Measurements from ENCODE around the gene AP2A2.

DNA sequence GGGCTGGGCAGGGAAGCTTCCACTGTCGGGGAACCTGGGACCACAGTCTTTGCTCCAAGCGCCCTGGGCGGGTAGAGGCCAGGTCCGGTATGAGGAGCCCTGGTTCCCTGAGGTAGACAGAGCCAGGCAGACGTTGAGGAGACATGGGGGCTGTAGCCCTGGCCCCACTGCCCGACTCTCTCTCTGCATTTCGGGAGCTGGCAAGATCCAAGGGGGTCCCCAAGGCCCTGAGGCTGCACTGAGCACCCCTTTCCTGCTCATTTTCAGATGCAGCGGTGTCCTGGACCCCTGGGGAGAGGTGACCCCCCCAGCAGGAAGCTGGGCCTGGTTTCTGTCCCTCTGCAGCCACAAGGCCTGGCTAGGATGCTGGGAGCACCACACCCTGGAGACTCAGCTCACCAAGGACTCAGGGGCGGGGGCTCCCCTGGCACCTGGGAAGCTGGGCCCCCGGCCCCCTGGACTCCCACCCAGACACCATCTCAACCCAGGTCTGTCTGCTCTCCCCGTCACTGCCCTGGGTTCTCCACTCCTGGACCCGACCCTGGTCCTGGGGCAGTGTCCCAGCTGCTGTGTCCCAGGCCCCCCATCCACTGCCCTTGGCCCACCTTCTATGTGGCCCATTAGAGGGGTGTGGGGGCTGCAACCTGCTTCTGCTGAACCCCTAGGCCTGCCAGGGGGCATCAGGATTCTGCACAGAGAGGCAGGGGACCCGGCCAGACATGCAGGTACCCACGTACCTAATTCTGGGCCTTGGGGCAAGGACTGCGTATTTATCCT lies 125.9 kb downstream of the AP2A2 start:
- TF ChIP-seq, protein P1, sequence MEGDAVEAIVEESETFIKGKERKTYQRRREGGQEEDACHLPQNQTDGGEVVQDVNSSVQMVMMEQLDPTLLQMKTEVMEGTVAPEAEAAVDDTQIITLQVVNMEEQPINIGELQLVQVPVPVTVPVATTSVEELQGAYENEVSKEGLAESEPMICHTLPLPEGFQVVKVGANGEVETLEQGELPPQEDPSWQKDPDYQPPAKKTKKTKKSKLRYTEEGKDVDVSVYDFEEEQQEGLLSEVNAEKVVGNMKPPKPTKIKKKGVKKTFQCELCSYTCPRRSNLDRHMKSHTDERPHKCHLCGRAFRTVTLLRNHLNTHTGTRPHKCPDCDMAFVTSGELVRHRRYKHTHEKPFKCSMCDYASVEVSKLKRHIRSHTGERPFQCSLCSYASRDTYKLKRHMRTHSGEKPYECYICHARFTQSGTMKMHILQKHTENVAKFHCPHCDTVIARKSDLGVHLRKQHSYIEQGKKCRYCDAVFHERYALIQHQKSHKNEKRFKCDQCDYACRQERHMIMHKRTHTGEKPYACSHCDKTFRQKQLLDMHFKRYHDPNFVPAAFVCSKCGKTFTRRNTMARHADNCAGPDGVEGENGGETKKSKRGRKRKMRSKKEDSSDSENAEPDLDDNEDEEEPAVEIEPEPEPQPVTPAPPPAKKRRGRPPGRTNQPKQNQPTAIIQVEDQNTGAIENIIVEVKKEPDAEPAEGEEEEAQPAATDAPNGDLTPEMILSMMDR (IDR thresholded peaks at IDR 0.05): no peak
- no peak for TF ChIP-seq POLR2A (IDR thresholded peaks at IDR 0.05)

Measured in breast epithelium (tissue), 3 donors.